Spinal cord (tissue), 10 donors: ENCODE measurements around the gene AHCTF1. TPM values are rescaled to one million over a fixed set of nuclear protein-coding genes. Genes with fewer than 3 reads are reported as not detected.

ENCODE experiments used
- DNase-seq, 6 donors: peaks; one replicate each; pipeline versions ENCODE4 v3.0.0 to v3.0.0-alpha.2; 2013 to 2015; ENCODE audit warnings: low spot score in 6 of 6, low read depth in 4 of 6
- H3K27ac ChIP-seq: one replicate; pipeline ENCODE4 v1.5.1; 2013; ENCODE audit warnings: low read depth, low read length, control low read depth
- H3K27me3 ChIP-seq: one replicate; pipeline ENCODE4 v1.6.1; 2013; ENCODE audit warnings: low read length; ENCODE audit not compliant: control insufficient read depth, insufficient read depth
- H3K36me3 ChIP-seq: one replicate; pipeline ENCODE4 v1.6.1; 2013; ENCODE audit warnings: low read length; ENCODE audit not compliant: control insufficient read depth, insufficient read depth
- H3K4me1 ChIP-seq: one replicate; pipeline ENCODE4 v1.6.1; 2013; ENCODE audit warnings: low read length; ENCODE audit not compliant: control insufficient read depth, insufficient read depth
- H3K4me3 ChIP-seq: one replicate; pipeline ENCODE4 v1.5.1; 2013; ENCODE audit warnings: low read depth, low read length, control low read depth
- H3K9me3 ChIP-seq: one replicate; pipeline ENCODE4 v1.6.1; 2013; ENCODE audit warnings: low read length; ENCODE audit not compliant: control insufficient read depth, insufficient read depth
- WGBS: methylation state at CpG from one replicate; pipeline ENCODE4 v1.1.5; 2013; ENCODE audit warnings: missing lambda C conversion rate; ENCODE audit not compliant: insufficient coverage; 5-methylcytosine and 5-hydroxymethylcytosine counted together
- long read RNA-seq, 4 donors: transcript quantifications; one replicate each; lab custom pipeline, GENCODE V29; 2026
- polyA plus RNA-seq, 2 donors: library from polyadenylated mRNA; unstranded; fragments of 120-200 nt; gene quantifications; one replicate each; pipeline ENCODE4 v1.2.1, GENCODE V29; 2013; ENCODE audit not compliant: insufficient read length in 2 of 2
- total RNA-seq, 2 donors: library from RNA; depleted of rRNA in 1 of 2; stranded (reverse); fragments of 120-200 nt in 1 of 2; fragments of >200 nt in 1 of 2; gene quantifications; one replicate each; pipeline versions ENCODE4 v1.2.3 to v1.2.4, GENCODE V29; 2013 to 2014
- donor health status: healthy.

AHCTF1 gene, protein sequence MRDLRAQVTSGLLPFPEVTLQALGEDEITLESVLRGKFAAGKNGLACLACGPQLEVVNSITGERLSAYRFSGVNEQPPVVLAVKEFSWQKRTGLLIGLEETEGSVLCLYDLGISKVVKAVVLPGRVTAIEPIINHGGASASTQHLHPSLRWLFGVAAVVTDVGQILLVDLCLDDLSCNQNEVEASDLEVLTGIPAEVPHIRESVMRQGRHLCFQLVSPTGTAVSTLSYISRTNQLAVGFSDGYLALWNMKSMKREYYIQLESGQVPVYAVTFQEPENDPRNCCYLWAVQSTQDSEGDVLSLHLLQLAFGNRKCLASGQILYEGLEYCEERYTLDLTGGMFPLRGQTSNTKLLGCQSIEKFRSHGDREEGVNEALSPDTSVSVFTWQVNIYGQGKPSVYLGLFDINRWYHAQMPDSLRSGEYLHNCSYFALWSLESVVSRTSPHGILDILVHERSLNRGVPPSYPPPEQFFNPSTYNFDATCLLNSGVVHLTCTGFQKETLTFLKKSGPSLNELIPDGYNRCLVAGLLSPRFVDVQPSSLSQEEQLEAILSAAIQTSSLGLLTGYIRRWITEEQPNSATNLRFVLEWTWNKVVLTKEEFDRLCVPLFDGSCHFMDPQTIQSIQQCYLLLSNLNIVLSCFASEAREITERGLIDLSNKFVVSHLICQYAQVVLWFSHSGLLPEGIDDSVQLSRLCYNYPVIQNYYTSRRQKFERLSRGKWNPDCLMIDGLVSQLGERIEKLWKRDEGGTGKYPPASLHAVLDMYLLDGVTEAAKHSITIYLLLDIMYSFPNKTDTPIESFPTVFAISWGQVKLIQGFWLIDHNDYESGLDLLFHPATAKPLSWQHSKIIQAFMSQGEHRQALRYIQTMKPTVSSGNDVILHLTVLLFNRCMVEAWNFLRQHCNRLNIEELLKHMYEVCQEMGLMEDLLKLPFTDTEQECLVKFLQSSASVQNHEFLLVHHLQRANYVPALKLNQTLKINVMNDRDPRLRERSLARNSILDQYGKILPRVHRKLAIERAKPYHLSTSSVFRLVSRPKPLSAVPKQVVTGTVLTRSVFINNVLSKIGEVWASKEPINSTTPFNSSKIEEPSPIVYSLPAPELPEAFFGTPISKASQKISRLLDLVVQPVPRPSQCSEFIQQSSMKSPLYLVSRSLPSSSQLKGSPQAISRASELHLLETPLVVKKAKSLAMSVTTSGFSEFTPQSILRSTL (N-terminal part only)
- total RNA-seq (10 to 100 TPM; 28.7 to 33.4 TPM), polyA plus RNA-seq (10 to 100 TPM; 31.0 to 33.3 TPM)
- long read RNA-seq, donor 1, partial matches to known transcripts = 0 of 1 reads
- long read RNA-seq, donor 1, other reads (novel, unspliced or antisense) = 0 of 1 reads
- long read RNA-seq, donor 2 = 0 reads
- long read RNA-seq, donor 3 = 0 reads
- long read RNA-seq, donor 4, partial matches to known transcripts = 5 of 6 reads
- long read RNA-seq, donor 4, other reads (novel, unspliced or antisense) = 0 of 6 reads

DNA sequence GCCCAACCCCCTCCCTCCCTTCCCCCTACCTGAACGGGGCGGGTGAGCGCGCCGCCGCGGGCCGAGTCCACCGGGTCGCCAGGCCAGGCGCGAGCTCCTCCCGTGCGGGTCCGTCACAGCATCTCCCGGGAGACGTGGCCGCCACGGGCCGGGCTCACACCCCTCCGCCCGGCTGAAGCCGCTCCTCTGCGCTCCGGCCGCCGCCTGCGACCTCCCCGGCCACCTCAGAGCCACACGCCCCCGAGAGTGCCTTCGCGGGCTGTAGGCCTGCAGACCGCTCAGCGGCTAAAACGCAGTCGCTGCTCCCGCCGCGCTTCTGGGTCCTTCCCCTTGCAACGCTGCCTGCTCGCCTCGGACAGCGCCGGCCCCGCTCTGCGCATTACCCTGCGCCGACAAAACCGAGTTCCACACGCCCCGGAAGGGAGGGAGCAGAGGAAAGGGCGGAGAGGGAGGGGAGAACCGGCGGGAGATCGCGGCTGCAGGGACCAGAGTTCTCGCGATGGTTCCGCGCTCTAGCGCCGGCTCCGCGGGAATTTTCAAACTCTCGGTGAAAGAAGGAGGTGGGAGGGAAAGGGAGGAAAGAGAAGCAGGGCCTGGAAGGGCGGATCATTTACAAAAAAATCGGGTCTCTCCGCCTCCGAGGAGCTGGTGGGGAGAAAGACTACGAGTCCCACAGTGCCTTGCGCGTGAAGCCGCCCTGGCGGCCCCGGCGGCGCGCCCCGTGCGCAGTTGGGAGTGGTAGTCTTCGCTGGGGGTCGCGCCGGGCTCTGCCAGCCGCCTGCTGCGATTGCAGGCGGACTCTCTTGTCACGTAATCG lies at the start of gene AHCTF1:
AHCTF1 (minus strand) TSS at position 400 of the 817 bp plus-strand sequence. CDS start 13,578 bp downstream, outside the sequence.
- no peaks in the 10 kb centered on the region for H3K9me3 ChIP-seq
- H3K36me3 ChIP-seq = peaks cover 12% of the 10 kb centered on the region
- peak within 1 kb of the TSS; percentile 94 for H3K27ac ChIP-seq
- WGBS = under 1% methylated on average over 90 of the region's 90 CpGs
- H3K4me1 ChIP-seq = peaks cover 13% of the 10 kb centered on the region
- DNase-seq = peak; percentile 92 to 100 (median 98)
- H3K4me3 ChIP-seq = peak within 1 kb of the TSS; percentile 75
- no peaks in the 10 kb centered on the region for H3K27me3 ChIP-seq

GRCh38 chr1:246978785-246979184 lies 47.0 kb upstream of the AHCTF1 start:
- 100% methylated on average over 3 of the region's 6 CpGs for WGBS
- Histone ChIP-seq H3K9me3 (peaks cover 2% of the 10 kb centered on the region), H3K4me1 (no peaks in the 10 kb centered on the region), H3K4me3 (no peak overlapping the region), H3K27ac (no peak overlapping the region), H3K36me3 (peaks cover 2% of the 10 kb centered on the region), H3K27me3 (no peaks in the 10 kb centered on the region)
- DNase-seq = no peak

DNA sequence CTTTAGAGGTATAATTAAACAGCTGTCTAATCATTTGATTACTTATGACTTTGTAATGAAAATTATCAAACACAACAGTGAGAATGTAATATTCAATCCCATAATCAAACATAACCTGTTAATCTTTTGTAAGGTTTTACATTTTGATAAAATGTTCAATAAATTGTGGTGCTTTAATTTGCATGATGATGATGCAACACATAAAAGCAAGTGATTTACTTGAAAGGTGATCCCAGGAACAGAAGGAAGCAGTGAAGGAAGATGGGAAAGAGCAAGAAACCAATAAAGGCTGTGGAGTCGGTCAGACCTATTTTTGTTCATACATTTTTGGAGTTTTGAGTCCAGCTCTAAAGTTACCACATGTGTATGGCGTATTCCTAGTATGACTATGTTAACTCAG lies 46.5 kb upstream of the AHCTF1 start:
- peaks cover 2% of the 10 kb centered on the region for H3K36me3 ChIP-seq
- H3K27me3 ChIP-seq = no peaks in the 10 kb centered on the region
- DNase-seq = no peak
- H3K4me1 ChIP-seq = no peaks in the 10 kb centered on the region
- no peak overlapping the region for H3K4me3 ChIP-seq
- no CpG with 5 or more reads among the region's 2 CpGs for WGBS
- peaks cover 2% of the 10 kb centered on the region for H3K9me3 ChIP-seq
- no peak overlapping the region for H3K27ac ChIP-seq

- H3K9me3 ChIP-seq = peaks cover 11% of the 10 kb centered on the region
- H3K36me3 ChIP-seq = no peaks in the 10 kb centered on the region
- DNase-seq = no peak
- H3K27ac ChIP-seq = no peak overlapping the region
- H3K27me3 ChIP-seq = no peaks in the 10 kb centered on the region
- no peaks in the 10 kb centered on the region for H3K4me1 ChIP-seq
- H3K4me3 ChIP-seq = no peak overlapping the region
- WGBS = 98% methylated on average over 7 of the region's 7 CpGs
These were observed 40.2 kb upstream of the AHCTF1 start for GRCh38 chr1:246971969-246972368.

- H3K27ac ChIP-seq = no peak overlapping the region
- no peaks in the 10 kb centered on the region for H3K4me1 ChIP-seq
- peak in 1 of 6 donors; percentile 2 for DNase-seq
- 94% methylated on average over 10 of the region's 12 CpGs for WGBS
- H3K36me3 ChIP-seq = no peaks in the 10 kb centered on the region
- peaks cover 11% of the 10 kb centered on the region for H3K9me3 ChIP-seq
- no peak overlapping the region for H3K4me3 ChIP-seq
- H3K27me3 ChIP-seq = no peaks in the 10 kb centered on the region
These were observed 39.5 kb upstream of the AHCTF1 start for GRCh38 chr1:246971090-246971721.

GRCh38 chr1:246969621-246970020 lies 37.9 kb upstream of the AHCTF1 start:
- no peaks in the 10 kb centered on the region for H3K4me1 ChIP-seq
- H3K36me3 ChIP-seq = no peaks in the 10 kb centered on the region
- no peak overlapping the region for H3K27ac ChIP-seq
- DNase-seq = no peak
- H3K4me3 ChIP-seq = no peak overlapping the region
- H3K9me3 ChIP-seq = peaks cover 11% of the 10 kb centered on the region
- H3K27me3 ChIP-seq = no peaks in the 10 kb centered on the region
- WGBS = no CpG with 5 or more reads among the region's 3 CpGs

- Histone ChIP-seq H3K4me3 (no peak overlapping the region), H3K4me1 (no peaks in the 10 kb centered on the region), H3K9me3 (peaks cover 11% of the 10 kb centered on the region), H3K27me3 (no peaks in the 10 kb centered on the region), H3K27ac (no peak overlapping the region), H3K36me3 (no peaks in the 10 kb centered on the region)
- WGBS = 100% methylated on average over 1 of the region's 2 CpGs
- no peak for DNase-seq
These were observed 34.8 kb upstream of the AHCTF1 start for GRCh38 chr1:246966502-246966901.

DNA sequence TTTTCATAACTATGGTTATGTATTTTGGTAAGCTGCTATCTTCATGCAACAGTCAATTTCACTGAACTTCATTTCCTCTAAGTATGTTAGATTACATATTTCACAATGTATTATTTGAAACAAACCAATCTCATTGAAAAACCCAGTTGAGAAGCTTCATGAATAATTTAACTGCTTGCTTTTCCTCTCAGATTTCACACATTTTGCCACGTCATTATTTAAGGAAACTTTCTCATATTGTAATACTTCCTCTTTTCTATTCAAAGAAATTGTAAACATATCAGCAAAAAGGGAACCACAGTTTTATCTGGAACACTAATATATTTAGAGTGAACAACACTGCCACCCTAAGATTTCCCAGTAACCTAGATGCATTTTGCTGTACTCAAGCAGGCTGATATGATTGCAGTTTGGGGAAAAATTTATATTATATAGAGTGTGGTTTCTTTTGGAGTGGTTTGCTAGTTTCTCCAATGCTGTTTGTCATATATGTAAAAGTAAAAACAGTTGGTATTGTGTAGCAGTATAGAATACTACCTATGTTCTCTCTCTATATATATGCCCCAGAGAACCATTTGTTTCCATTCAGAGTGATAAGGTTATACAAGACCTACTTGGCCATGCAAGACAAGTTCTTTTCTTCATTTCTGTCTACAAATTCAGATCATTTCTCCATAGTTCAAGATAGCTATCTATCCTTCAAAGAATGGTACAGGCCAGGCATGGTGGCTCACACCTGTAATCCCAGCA lies 28.4 kb upstream of the AHCTF1 start:
- Histone ChIP-seq H3K9me3 (no peaks in the 10 kb centered on the region), H3K27ac (no peak overlapping the region), H3K4me1 (no peaks in the 10 kb centered on the region), H3K27me3 (no peaks in the 10 kb centered on the region), H3K36me3 (no peaks in the 10 kb centered on the region), H3K4me3 (no peak overlapping the region)
- no CpG with 5 or more reads among the region's 1 CpG for WGBS
- no peak for DNase-seq
